Measurements from ENCODE around the gene DAPP1. TPM values are rescaled to one million over a fixed set of nuclear protein-coding genes. Genes with fewer than 3 reads are reported as not detected.

Gene DAPP1
- total RNA-seq, 1 donor from 2014 or later = not detected

- Mint-ChIP-seq H3K4me3 (no peak overlapping the region), H3K36me3 (ENCODE audit: low read depth) (no peaks in the 10 kb centered on the region)
Observed at GRCh38 chr4:99835942-99836341, 19.3 kb downstream of the DAPP1 start.

GRCh38 chr4:99838927-99839326, 22.3 kb downstream of the DAPP1 start:
- DNase-seq (ENCODE audit: low read depth, low spot score) = no peak
- TF ChIP-seq CTCF (conservative IDR thresholded peaks at IDR 0.05) = no peak

More at GRCh38 chr4:99835942-99836341, 19.3 kb downstream of the DAPP1 start:
- no peaks in the 10 kb centered on the region for H3K9me3 Mint-ChIP-seq
- H3K4me1 Mint-ChIP-seq = no peaks in the 10 kb centered on the region
- H3K27ac Mint-ChIP-seq (ENCODE audit: unreplicated experiment) = no peak overlapping the region
- H3K27me3 Mint-ChIP-seq (ENCODE audit: low read depth) = no peaks in the 10 kb centered on the region
- no peak for DNase-seq (ENCODE audit: low read depth, low spot score)
- no peak for TF ChIP-seq CTCF (conservative IDR thresholded peaks at IDR 0.05)

GRCh38 chr4:99841129-99841528, 24.5 kb downstream of the DAPP1 start:
- TF ChIP-seq CTCF (conservative IDR thresholded peaks at IDR 0.05) = no peak
- Mint-ChIP-seq H3K36me3 (ENCODE audit: low read depth) (no peaks in the 10 kb centered on the region), H3K4me3 (no peak overlapping the region), H3K9me3 (no peaks in the 10 kb centered on the region), H3K4me1 (peaks cover 6% of the 10 kb centered on the region), H3K27ac (ENCODE audit: unreplicated experiment) (no peak overlapping the region), H3K27me3 (ENCODE audit: low read depth) (no peaks in the 10 kb centered on the region)
- no peak for DNase-seq (ENCODE audit: low read depth, low spot score)

More at GRCh38 chr4:99838927-99839326, 22.3 kb downstream of the DAPP1 start:
- Mint-ChIP-seq H3K36me3 (ENCODE audit: low read depth) (no peaks in the 10 kb centered on the region), H3K27ac (ENCODE audit: unreplicated experiment) (no peak overlapping the region), H3K9me3 (no peaks in the 10 kb centered on the region), H3K4me3 (no peak overlapping the region), H3K27me3 (ENCODE audit: low read depth) (no peaks in the 10 kb centered on the region), H3K4me1 (no peaks in the 10 kb centered on the region)

GRCh38 chr4:99843413-99843812, 26.8 kb downstream of the DAPP1 start:
- no peak for TF ChIP-seq CTCF (conservative IDR thresholded peaks at IDR 0.05)
- H3K36me3 Mint-ChIP-seq (ENCODE audit: low read depth) = no peaks in the 10 kb centered on the region
- H3K4me1 Mint-ChIP-seq = peaks cover 6% of the 10 kb centered on the region
- H3K9me3 Mint-ChIP-seq = no peaks in the 10 kb centered on the region
- no peaks in the 10 kb centered on the region for H3K27me3 Mint-ChIP-seq (ENCODE audit: low read depth)
- no peak overlapping the region for H3K27ac Mint-ChIP-seq (ENCODE audit: unreplicated experiment)
- no peak overlapping the region for H3K4me3 Mint-ChIP-seq
- DNase-seq (ENCODE audit: low read depth, low spot score) = no peak

- peaks cover 6% of the 10 kb centered on the region for H3K4me1 Mint-ChIP-seq
Observed at GRCh38 chr4:99844048-99844447, 27.4 kb downstream of the DAPP1 start.

More at GRCh38 chr4:99844048-99844447, 27.4 kb downstream of the DAPP1 start:
- Mint-ChIP-seq H3K36me3 (ENCODE audit: low read depth) (no peaks in the 10 kb centered on the region), H3K4me3 (no peak overlapping the region), H3K9me3 (no peaks in the 10 kb centered on the region), H3K27me3 (ENCODE audit: low read depth) (no peaks in the 10 kb centered on the region), H3K27ac (ENCODE audit: unreplicated experiment) (no peak overlapping the region)
- no peak for TF ChIP-seq CTCF (conservative IDR thresholded peaks at IDR 0.05)
- DNase-seq (ENCODE audit: low read depth, low spot score) = no peak

Measured in neural crest cell (in vitro differentiated cells).